Cardiac muscle cell (in vitro differentiated cells and primary cell): ENCODE data around the gene GNG7. TPM values are rescaled to one million over a fixed set of nuclear protein-coding genes. Genes with fewer than 3 reads are reported as not detected.
"Not testable (repeated sequence)": the region's sequence is repeated elsewhere in the genome, so short reads cannot be mapped to it uniquely, and the experiment has no call there.

Experiments
- DNase-seq, 2 donors: peaks; one replicate each; pipeline versions ENCODE4 v3.0.0 to v3.0.0-alpha.2; 2010 to 2017; ENCODE audit warnings: low read depth in 1 of 2, low spot score in 1 of 2
- H3K27ac ChIP-seq: fragments of 200-600 bp; sonication (generic); 2 replicates; pipeline ENCODE4 v1.5.1; 2016
- H3K27me3 ChIP-seq: fragments of 200-600 bp; sonication (generic); 2 replicates; pipeline ENCODE4 v1.6.0; 2016; ENCODE audit warnings: control low read depth
- H3K36me3 ChIP-seq: fragments of 200-600 bp; sonication (generic); 2 replicates; pipeline ENCODE4 v1.5.1; 2016; ENCODE audit warnings: control low read depth
- H3K4me1 ChIP-seq: fragments of 200-600 bp; sonication (generic); 2 replicates; pipeline ENCODE4 v1.8.1; 2017; ENCODE audit warnings: low read depth, mild to moderate bottlenecking, mixed run types
- H3K4me3 ChIP-seq: fragments of 200-600 bp; sonication (generic); 2 replicates; pipeline ENCODE4 v1.5.1; 2016; ENCODE audit warnings: mild to moderate bottlenecking
- H3K9me3 ChIP-seq: fragments of 200-600 bp; sonication (generic); 2 replicates; pipeline ENCODE4 v1.5.1; 2017; ENCODE audit warnings: low read depth, mild to moderate bottlenecking, control low read depth
- CTCF ChIP-seq: IDR thresholded peaks from 2 replicates; pipeline ENCODE4 v1.5.1; 2012; ENCODE audit warnings: low read depth, mild to moderate bottlenecking, low read length
- polyA plus RNA-seq: library from polyadenylated mRNA; unstranded; fragments of >200 nt; fragmentation: Nextera tagmentation; extraction: Ambion mirVana; gene quantifications from 2 replicates; pipeline ENCODE4 v1.2.1, GENCODE V29; 2016
- total RNA-seq: library from RNA; depleted of rRNA; stranded (reverse); fragments of >200 nt; gene quantifications from 2 replicates; pipeline ENCODE4 v1.2.3, GENCODE V29; 2016

Gene GNG7
- total and polyA plus RNA-seq, 2 experiments from 2014 or later, result 20.4 to 24.8 TPM

GRCh38 chr19:2582984-2583956 is 119.2 kb downstream of the GNG7 start:
- no peak for TF ChIP-seq CTCF
- H3K27me3 ChIP-seq, result no peaks in the 10 kb centered on the region
- H3K4me3 ChIP-seq, result no peak overlapping the region
- peaks cover 4% of the 10 kb centered on the region for H3K4me1 ChIP-seq
- H3K9me3 ChIP-seq, result no peaks in the 10 kb centered on the region
- H3K36me3 ChIP-seq, result no peaks in the 10 kb centered on the region
- no peak overlapping the region for H3K27ac ChIP-seq
- no peak for DNase-seq

- H3K4me3 ChIP-seq, H3K36me3 ChIP-seq, H3K4me1 ChIP-seq, DNase-seq, H3K27ac ChIP-seq, H3K9me3 ChIP-seq, H3K27me3 ChIP-seq: not testable (repeated sequence)
Measured at GRCh38 chr19:2580396-2580795, 122.1 kb downstream of the GNG7 start.

GRCh38 chr19:2579678-2580280 is 122.7 kb downstream of the GNG7 start:
- peaks cover 7% of the 10 kb centered on the region for H3K4me1 ChIP-seq
- peak overlapping the region; percentile 91 for H3K27ac ChIP-seq
- H3K9me3 ChIP-seq, result no peaks in the 10 kb centered on the region
- no peaks in the 10 kb centered on the region for H3K27me3 ChIP-seq
- H3K36me3 ChIP-seq, result no peaks in the 10 kb centered on the region
- H3K4me3 ChIP-seq, result no peak overlapping the region
- DNase-seq, result no peak
- TF ChIP-seq CTCF, result no peak

- peak; percentile 94 for TF ChIP-seq CTCF
- Histone ChIP-seq H3K4me3 (peak overlapping the region; percentile 40), H3K27ac (peak overlapping the region; percentile 91), H3K27me3 (no peaks in the 10 kb centered on the region), H3K4me1 (peaks cover 7% of the 10 kb centered on the region), H3K36me3 (no peaks in the 10 kb centered on the region), H3K9me3 (no peaks in the 10 kb centered on the region)
- DNase-seq, result peak; percentile 89 to 94
Measured at GRCh38 chr19:2578901-2579677, 123.4 kb downstream of the GNG7 start.

GRCh38 chr19:2578391-2578890 is 124.1 kb downstream of the GNG7 start:
- H3K4me3 ChIP-seq, result peak overlapping the region; percentile 40
- no peaks in the 10 kb centered on the region for H3K36me3 ChIP-seq
- H3K27me3 ChIP-seq, result no peaks in the 10 kb centered on the region
- peaks cover 7% of the 10 kb centered on the region for H3K4me1 ChIP-seq
- H3K9me3 ChIP-seq, result no peaks in the 10 kb centered on the region
- H3K27ac ChIP-seq, result peak overlapping the region; percentile 91
- TF ChIP-seq CTCF, result no peak
- peak in 1 of 2 donors; percentile 71 for DNase-seq
